IMR-90 (cell line): ENCODE measurements around the gene LDLRAD4.

Source experiments
- CTCF ChIP-seq: conservative IDR thresholded peaks from 2 replicates; pipeline ENCODE4 v1.5.1; 2012; ENCODE audit warnings: mild to moderate bottlenecking, low read depth, low read length, improper control_type of control experiment
- ELK1 ChIP-seq: fragments of 150-350 bp; IDR thresholded peaks from 2 replicates; pipeline ENCODE4 v1.6.1; 2016; ENCODE audit warnings: low read depth, mild to moderate bottlenecking, low read length, moderate library complexity, borderline replicate concordance
- MAZ ChIP-seq: IDR thresholded peaks from 2 replicates; pipeline ENCODE4 v1.6.1; 2012; ENCODE audit warnings: low read depth, mild to moderate bottlenecking, low read length, improper control_type of control experiment, moderate library complexity, borderline replicate concordance
- POLR2A ChIP-seq: IDR thresholded peaks from 2 replicates; pipeline ENCODE4 v1.6.1; 2012; ENCODE audit warnings: mild to moderate bottlenecking, low read depth, low read length
- USF2 ChIP-seq: fragments of 150-350 bp; IDR thresholded peaks from 2 replicates; pipeline ENCODE4 v1.6.1; 2017; ENCODE audit warnings: mild to moderate bottlenecking, antibody characterized with exemption, low read length, low read depth

- TF ChIP-seq CTCF (no peak), USF2 (no peak), POLR2A (no peak), MAZ (no peak), ELK1 (no peak)
These were observed 256.5 kb downstream of the LDLRAD4 start for GRCh38 chr18:13474907-13475545.
